PFSK-1 (cell line): ENCODE data around the gene PCBP1.

Experiments used
- FOXP2 ChIP-seq: optimal IDR thresholded peaks from 2 replicates; pipeline ENCODE3; 2011; ENCODE audit warnings: borderline replicate concordance, control low read depth, inconsistent platforms; ENCODE audit not compliant: insufficient read depth; ENCODE audit errors: extremely low read length, extremely low read depth
- POLR2AphosphoS5 ChIP-seq: IDR thresholded peaks from 2 replicates; pipeline ENCODE4 v1.6.1; 2012; ENCODE audit warnings: low read depth, mild to moderate bottlenecking, control low read depth, low read length, moderate library complexity
- REST ChIP-seq, 2 experiments: IDR thresholded peaks; 2 replicates each; pipeline versions ENCODE4 v1.6.1 to v1.8.0; 2011 to 2012; ENCODE audit warnings: low read depth in 2 of 2, low read length in 2 of 2, control low read depth in 1 of 2, inconsistent platforms in 1 of 2, mild to moderate bottlenecking in 1 of 2, moderate library complexity in 1 of 2; ENCODE audit not compliant: insufficient read depth in 1 of 2
- SIN3A ChIP-seq: IDR thresholded peaks from 2 replicates; pipeline ENCODE4 v1.6.1; 2012; ENCODE audit warnings: mild to moderate bottlenecking, low read length, moderate library complexity, borderline replicate concordance; ENCODE audit not compliant: insufficient read depth
- TAF1 ChIP-seq: IDR thresholded peaks from 2 replicates; pipeline ENCODE4 v1.6.1; 2012; ENCODE audit warnings: low read length, control low read depth, borderline replicate concordance; ENCODE audit not compliant: insufficient read depth

DNA sequence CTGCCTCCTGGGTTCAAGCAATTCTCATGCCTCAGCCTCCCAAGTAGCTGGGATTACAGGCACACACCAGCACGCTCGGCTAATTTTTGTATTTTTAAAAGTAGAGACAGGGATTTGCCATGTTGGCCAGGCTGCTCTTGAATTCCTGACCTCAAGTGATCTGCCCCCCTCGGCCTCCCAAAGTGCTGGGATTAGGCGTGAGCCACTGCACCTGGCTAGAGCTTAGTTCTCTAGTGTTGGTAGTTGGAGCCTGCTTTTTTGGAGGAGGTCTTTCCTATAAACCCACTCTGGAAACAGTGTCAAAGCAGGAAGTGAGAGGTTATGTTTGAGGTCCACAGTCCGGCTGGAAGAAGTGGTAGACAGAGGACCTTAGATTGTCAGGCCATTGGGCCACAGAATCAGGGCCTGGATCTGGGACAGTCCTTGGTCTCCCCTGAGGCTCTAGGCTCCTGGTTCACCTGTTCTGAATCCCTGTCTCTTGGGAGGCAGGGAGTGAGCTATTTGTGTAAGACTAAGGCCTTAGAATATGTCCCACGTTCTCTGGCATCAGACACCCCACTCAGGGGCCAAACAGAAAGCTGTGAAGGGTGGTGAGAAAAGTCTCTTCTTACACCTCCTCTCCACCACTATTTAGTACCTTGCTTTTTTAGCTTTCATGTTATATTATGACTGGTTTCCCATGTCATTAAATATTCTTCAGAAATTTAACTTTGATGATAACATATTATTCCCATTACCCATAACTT lies 34.5 kb downstream of the PCBP1 start:
- no peak for TF ChIP-seq TAF1
- no peak for TF ChIP-seq REST (IDR thresholded peaks at IDR 0.05; ENCODE audit: insufficient read depth in 1 of 2, low read depth in 2 of 2, low read length in 2 of 2)
- no peak for TF ChIP-seq POLR2AphosphoS5
- TF ChIP-seq FOXP2 = no peak
- TF ChIP-seq SIN3A = no peak
